Stimulated activated CD8-positive, alpha-beta memory T cell treated with anti-CD3 and anti-CD28 coated beads, Interleukin-12 subunit alpha, Interleukin-12 subunit beta, amount 100 ng/mL, for 24 hours (primary cell): ENCODE results near the gene SCO1.

Experiments used
- DNase-seq: peaks from one replicate; pipeline ENCODE4 v3.0.0-alpha.2; 2020; ENCODE audit errors: extremely low read depth

Gene SCO1

DNA sequence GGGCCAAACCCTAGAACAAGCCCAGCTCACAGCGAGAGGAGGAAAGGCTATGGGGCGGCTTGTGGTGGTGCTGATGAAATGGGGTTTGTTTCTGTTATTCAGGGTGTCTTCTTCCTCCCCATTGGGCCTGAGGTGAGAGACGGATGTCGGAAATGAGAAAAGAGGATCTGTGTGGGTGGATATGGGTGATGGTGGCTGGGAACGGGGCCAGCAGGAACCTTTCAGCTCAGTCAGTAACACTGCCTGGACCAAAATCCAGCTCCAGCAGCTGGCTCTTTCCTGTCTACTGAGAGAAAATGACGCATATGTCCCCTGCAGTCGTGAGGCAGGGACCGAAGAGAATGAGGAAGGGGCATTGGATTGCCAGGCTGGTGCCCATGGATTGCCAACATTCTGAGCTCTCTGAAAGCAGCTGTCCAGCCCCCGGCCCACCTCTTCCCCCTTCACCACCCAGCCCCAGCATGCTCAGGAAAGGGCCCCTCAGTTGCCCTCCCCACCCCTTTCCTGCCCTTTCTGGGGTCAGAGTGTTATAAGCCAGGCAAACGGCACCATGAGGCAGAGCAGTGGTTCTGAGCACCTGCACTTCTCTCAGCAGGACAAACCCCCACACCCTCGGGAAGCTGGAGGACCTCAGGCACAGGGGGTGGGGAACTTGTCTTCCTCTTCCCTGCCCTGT lies 44.2 kb downstream of the SCO1 start:
- DNase-seq = no peak

DNA sequence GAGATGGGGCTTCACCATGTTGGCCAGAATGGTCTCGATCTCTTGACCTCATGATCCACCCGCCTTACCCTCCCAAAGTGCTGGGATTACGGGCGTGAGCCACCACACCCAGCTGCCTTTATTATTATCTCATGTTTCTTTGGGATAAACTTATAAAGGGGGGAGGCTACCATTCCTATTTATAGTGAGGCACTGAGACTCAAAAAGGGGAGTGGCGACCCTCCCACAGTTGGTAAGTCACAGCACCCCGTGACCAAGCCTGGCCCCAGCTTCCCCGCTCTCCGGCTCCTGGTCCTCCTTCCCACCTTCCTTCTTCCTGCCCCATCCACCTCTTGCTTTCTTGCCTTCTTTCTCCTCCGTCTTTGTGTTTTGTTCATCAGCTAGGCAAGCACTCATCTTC lies 45.4 kb downstream of the SCO1 start:
- no peak for DNase-seq

DNA sequence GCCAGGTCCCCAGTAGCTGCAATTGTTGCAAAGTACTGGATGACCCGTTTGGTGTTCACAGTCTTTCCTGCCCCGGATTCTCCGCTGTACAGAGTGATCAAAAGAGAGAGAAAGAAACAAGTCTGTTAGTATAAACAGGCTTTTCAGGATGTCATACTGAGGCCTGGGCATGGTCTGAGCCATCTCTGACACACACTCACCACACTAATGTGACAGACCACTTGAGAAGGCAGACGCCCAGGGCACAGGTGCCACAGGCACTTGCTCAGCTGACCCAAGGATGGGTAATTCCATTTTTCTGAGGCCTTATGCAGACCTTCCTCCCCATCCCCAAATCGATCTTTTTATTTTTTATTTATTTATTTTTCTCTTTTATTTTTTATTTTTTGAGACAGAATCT lies 47.7 kb downstream of the SCO1 start:
- no peak for DNase-seq

DNA sequence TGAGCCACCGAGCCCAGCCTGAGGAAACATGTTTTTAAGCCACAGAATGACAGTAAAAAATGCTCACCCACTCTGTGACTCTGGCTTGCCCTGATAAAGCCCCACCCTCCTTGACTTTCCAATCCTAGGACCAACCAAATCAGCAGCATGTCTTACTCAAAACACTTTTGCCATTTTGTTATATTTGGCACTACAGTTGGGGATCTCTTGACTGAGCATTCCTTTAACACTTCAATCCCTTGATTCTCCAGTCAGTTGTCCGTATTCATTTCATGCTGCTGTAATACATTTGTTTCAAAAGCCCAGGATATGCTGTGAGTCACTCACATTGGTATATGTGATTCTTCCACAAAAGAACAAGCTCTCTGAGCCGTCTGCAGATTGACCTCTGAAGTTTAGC lies 48.4 kb downstream of the SCO1 start:
- DNase-seq = no peak

DNA sequence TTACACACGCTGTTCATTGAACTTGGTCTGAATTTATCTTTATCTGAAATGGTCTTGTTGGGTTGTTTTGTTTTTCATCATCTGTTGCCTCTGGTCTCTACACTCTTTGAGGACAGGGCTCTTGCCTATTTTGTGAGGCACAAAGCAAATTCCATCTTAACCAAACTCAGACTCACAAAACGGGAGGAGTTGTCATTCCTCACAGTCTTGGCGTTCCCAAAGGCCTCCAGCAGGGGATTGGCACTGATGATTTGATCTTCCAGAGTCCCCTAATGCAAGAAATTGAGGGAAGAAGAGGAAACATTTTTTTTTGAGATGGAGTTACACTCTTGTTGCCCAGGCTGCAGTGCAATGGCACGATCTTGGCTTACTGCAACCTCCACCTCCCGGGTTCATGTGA lies 49.0 kb downstream of the SCO1 start:
- no peak for DNase-seq

DNA sequence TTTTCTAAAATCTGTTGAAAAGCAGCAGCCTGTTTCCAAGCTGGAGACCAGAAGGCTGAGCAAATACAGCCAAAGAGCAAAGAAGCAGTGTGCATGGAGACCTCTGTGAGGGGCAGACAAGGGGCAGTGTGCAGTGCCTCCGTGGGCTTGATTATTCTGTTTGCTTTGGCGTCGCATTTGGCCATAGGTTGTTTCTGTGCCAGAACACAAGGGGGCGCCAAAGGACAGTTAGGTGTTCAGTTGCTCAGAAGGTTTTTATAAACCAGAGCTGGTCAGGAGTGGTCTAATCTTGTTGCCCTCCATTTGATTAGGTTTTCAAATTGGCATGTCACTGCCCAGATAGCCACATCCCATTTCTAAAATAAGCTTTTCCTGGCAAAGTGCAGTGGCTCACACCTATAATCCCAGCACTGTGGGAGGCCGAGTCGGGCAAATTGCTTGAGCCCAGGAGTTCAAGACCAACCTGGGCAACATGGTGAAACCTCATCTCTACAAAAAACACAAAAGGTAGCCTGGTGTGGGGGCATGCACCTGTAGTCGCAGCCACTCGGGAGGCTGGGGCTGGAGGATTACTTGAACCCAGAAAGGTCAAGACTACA lies 50.8 kb downstream of the SCO1 start:
- DNase-seq = peak; percentile 19

DNA sequence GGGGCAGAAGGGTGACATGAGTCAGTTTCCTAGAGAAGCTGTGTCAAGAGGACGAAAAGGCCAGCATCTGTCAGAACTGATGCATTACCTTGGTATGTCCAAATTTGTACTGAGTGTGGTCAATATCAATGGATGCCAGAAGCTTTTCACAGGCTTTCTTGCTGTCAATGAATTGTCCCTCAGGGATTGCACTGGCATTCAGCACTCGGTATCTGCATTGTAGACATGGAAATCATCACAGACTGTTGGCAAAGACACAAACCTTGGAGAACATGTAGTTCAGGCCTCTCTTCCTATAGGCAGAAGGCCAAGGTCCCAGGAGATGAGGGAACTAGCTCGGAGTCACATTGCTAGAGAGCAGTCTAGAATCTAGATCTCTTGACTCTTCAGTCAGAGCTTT lies 56.9 kb downstream of the SCO1 start:
- DNase-seq = no peak

DNA sequence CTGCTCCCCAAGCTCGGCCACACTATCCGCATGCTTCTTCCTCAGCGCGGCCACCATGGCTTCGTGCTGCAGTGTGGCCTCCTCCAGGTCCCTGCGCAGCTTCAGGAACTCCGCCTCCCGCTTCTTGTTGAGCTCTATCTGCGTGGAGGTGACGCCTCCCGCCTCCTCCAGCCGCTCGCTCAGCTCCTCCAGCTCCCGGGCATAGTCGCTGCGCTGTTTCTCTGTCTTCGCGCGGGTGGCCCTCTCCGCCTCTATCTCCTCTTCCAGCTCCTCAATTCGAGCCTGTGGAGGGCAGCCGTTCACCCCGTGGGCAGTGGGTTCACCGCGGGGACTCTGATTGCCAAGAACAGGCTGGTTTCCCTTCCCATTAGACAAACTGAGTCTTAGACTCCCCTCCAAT lies 59.2 kb downstream of the SCO1 start:
- no peak for DNase-seq

DNA sequence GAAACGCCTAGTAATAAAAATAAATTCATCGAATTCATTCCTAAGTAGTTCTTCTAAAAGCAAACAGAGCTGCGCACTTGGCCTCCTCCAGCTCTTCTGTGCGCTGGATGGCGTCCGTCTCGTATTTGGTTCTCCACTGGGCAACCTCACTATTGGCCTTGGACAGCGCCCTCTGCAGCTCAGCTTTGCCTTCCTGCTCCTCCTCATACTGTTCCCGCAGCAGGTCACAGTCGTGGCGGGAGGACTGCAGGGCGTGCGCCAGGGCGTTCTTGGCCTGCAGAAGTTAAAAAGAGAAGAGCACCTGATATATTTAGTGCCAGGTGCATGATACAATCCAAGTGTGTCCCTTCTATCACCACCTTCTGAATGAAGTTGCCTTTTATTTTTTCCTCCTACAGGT lies 62.0 kb downstream of the SCO1 start:
- DNase-seq = no peak

DNA sequence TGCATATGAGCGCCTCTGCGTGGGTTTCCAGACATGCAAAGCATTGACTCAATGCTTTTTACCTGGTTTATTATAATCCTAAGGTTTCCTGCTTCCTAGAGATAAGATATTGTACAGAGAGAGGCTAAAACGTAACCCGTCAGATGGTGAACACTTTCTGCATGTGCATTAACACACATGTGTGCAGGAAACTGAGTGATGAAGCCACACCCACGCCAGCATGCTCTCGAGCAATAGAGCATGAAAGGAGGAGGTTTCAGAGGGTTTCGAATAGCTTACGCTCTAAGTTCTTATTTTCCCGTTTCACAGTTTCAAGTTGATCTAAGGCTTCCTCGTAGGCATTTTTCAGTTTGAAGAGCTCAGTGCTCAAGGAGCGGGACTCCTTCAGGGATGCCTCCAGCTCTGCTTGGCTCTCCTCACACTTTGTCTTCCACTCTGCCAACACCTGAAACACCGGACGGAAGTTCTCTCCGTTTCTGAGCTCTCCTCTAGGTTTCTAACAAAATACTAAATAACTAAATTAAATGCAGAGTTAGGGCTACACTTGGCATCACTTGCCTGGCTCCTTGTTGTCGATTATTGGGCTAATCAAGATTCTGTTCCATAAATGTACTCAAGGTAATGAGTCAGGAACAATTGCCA lies 63.5 kb downstream of the SCO1 start:
- DNase-seq = no peak

DNA sequence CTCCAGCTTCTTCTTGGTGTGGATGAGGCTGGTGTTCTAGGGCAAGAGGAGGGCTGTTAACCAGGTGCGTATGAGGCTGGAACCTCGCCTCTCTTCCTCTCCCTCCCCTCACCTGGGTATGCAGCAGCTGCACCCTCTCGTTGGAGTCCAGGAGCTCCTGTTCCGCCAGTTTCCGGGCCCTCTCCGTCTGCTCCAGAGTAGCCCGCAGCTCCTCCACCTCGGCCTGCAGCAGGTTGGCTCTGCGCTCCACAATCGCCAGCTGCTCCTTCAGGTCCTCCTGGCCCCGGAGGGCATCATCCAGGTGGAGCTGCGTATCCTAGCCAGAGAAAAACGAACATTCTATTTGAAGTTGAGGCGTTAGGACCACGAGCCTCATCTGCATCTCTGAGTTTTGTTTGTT lies 65.6 kb downstream of the SCO1 start:
- DNase-seq = no peak

DNA sequence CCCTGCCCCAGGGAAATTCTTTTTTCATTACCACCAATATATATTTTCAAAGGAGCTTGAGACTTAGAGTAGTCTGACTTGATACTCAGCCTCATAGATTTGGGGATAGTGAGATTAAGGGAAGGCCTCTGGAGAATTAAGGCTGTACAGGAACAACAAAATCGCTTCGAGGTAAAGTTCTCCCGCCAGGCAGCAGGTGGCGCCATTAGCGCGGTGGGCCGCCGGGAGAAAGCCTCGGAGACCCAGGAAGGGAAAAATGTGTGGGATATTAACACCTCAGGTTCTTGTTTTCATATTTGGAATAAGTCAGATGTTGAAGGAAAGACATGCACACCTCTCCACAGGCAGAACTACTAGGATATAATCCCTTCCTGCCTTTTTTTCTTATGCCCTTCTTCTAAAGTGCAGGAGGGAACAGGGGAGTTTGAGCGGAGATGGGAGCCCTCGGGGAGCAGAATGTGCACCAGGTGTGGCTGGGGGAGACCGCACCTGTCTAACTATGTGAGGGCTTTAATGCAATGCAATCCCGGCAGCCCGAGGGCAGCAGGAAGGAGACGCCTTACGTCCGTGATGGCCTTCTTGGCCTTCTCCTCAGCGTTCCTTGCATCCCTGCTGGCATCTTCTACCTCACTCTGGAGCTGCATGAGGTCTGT lies 66.2 kb downstream of the SCO1 start:
- DNase-seq = no peak

DNA sequence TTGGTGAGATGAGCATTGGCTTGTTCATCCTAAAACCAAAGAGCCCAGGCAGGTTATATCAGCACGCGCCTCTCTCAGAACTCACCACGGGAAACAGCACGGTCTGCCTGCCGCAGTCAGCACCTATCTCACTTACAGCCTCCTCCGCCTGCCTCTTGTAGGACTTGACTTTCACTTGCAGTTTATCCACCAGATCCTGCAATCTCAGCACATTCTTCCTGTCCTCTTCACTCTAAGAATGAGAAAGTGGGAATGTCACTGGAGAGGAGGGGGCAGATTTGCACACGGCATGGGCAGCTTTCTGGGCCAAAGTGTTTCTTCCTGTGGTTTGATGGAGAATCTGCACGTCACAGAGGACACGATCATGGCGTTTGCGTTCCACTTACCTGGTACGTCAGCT lies 67.6 kb downstream of the SCO1 start:
- DNase-seq = no peak

DNA sequence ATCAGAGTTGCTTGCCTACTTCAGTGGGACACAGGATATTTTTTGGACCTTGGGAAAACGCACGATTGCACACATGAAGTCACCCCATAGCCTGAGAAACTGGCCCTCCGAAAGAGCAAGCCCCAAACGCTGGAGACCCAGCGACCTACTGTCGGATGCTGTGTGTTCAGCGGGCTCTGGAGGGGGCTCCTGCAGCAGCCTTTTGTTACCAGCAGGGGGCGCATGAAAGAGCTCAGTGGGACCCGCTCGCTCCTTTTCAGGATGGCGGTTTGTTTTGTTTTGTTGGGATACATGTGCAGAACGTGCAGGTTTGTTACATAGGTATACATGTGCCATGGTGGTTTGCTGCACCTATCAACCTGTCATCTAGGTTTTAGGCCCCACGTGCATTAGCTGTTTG lies 68.6 kb downstream of the SCO1 start:
- no peak for DNase-seq

DNA sequence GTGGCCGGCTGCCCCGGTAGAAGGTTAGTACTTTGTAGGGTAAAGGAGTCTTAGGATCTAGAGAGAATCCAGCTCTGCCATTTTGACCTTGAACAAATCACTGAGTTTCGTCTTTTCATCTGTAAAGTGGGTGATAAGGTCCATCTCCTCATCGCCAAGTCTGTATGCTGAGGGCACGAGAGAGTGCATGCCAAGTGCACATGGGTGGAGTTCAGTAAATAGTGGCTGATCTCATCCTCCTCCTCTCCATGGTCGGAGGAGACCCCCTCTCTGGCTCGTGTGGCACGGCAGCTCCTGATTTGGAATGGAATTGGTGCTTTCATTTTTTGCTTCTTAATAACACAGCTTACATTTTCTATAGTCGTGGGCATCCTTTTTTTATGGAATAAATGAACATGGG lies 70.9 kb downstream of the SCO1 start:
- no peak for DNase-seq

DNA sequence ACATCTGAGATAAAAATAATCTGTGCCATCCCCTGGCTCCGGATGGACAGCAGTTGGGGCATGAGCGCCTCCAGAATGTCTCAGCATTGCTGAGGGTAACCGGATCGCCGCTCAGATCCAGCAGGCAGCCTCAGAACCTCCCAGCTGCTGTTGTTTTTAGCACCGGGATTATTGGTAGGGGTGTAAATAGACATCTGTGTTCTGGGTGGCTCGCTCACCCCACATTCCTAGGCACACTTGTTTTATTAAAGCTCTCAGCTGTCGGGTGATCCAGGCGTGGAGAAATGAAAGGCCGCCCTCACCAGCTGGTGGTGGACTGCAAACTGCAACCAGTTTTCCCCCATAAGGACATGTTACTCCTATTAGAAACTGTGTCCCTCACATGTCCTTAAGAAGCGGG lies 72.4 kb downstream of the SCO1 start:
- DNase-seq = no peak

DNA sequence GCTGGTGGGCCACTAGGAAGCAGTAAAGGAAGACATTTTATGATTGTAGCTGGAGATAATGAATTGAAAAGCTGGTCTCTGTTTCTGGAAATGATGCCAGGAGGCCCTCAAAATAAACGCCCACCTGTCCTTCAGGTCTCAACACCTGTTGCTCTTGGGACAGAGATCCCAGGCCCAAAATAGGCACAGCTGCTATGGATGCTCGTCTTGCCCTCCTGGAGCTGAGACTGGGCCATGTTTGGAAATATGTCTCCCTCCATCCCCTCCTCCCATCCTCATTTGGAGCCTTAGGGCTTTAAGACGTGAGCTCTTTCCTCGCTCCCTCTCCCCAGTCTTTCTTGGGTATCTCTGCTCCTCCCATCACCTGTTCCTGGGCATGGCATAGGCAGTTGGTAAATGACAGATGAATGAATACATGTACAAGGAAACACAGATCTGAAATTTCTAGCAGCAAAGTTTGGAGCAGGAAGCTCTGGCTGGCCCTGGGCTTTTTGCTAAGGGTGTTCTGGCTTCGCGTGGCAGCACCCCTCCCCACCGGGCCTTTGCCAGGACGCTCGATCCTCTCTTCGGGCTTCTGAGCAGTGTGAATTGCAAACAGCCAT lies 73.5 kb downstream of the SCO1 start:
- no peak for DNase-seq

DNA sequence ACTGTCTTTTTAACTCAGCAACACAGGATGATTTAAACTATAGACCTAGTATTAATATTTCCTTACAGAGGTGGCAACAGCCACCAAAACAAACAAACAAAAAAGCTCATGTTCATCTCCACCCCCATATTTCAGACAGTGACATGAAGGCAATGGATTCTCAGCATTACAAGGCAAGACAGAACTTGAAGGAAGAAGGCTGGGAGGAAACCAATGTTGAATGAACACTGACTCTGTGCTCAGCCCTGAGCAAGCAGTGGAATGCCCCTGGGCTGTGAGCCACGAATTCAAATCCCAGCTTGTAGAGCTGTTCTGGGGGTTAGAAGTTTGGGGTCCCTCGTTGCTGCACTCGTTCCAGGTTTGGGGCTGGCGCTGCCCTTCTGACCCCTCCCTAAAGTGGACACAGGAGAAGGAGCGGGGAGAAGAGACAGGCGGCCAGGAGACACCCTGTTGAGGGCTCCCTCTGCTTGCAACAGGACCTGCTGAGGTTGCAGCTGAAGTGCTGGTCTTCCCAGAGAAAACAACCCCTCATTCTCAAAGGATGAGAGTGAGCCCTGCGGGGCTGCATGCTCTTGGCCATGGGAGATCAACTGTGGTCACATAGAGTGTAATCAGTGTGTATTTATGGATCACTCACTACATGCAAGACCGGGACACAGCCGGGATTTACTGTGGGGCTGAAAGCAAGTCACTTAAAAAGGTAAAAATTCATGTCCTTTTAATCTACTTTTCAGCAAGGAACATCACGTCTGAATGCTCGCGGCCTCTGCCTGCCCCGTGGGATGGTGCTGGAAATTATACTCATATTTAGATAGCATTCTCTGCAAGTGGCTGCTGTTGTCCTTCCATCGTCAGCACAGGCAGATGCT lies 74.5 kb downstream of the SCO1 start:
- no peak for DNase-seq
